ENCODE data around the gene KREMEN2.
"Not testable (repeated sequence)": the region's sequence is repeated elsewhere in the genome, so short reads cannot be mapped to it uniquely, and the experiment has no call there.

GRCh38 chr16:2943716-2944115, 20.4 kb upstream of the KREMEN2 start:
- TF ChIP-seq CTCF (IDR thresholded peaks at IDR 0.05; ENCODE audit: poor library complexity); EZH2 (IDR thresholded peaks at IDR 0.05; ENCODE audit: borderline replicate concordance); EZH2phosphoT487 (IDR thresholded peaks at IDR 0.05; ENCODE audit: low read depth, severe bottlenecking, unreplicated experiment): not testable (repeated sequence)
